AG09319 (cell line): Measurements from ENCODE around the gene SERPIND1.
"Not testable (repeated sequence)": the region's sequence is repeated elsewhere in the genome, so short reads cannot be mapped to it uniquely, and the experiment has no call there.

Source experiments
- DNase-seq: peaks from one replicate; pipeline ENCODE4 v3.0.0-alpha.2; 2010; ENCODE audit warnings: low read depth; ENCODE audit errors: extremely low read depth
- TF ChIP-seq, protein P1 (sequence below): IDR thresholded peaks from 2 replicates; pipeline ENCODE4 v1.5.1; 2011; ENCODE audit warnings: low read depth, mild to moderate bottlenecking, inconsistent platforms, low read length, moderate library complexity

The SERPIND1 gene

DNA sequence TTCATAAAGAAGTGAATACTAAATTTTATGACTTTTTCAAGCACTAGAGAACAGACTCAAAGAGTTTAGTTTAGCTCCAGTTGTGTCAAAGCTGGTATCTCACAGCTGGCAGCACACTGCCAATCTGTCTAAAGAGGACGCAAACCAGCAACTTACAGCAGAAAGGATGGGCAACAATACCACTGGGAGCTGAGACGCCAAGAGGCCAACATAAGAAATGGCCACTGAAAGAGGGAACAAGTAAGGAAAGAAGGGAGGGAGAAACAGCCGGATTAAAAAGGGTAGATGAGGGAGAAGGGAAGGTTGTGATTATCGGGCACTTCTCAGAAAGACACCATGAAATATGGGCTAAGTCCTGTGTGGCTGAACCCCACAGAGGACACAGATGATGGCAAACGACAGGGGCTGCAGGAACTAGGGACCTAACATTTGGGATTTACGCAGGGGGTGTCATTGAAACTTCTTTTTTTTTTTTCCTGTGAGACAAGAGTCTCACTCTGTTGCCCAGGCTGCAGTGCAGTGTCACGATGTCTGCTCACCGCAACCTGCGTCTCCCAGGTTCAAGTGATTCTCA, 41.7 kb downstream of the SERPIND1 start:
- TF ChIP-seq, protein P1, sequence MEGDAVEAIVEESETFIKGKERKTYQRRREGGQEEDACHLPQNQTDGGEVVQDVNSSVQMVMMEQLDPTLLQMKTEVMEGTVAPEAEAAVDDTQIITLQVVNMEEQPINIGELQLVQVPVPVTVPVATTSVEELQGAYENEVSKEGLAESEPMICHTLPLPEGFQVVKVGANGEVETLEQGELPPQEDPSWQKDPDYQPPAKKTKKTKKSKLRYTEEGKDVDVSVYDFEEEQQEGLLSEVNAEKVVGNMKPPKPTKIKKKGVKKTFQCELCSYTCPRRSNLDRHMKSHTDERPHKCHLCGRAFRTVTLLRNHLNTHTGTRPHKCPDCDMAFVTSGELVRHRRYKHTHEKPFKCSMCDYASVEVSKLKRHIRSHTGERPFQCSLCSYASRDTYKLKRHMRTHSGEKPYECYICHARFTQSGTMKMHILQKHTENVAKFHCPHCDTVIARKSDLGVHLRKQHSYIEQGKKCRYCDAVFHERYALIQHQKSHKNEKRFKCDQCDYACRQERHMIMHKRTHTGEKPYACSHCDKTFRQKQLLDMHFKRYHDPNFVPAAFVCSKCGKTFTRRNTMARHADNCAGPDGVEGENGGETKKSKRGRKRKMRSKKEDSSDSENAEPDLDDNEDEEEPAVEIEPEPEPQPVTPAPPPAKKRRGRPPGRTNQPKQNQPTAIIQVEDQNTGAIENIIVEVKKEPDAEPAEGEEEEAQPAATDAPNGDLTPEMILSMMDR: no peak
- no peak for DNase-seq

DNA sequence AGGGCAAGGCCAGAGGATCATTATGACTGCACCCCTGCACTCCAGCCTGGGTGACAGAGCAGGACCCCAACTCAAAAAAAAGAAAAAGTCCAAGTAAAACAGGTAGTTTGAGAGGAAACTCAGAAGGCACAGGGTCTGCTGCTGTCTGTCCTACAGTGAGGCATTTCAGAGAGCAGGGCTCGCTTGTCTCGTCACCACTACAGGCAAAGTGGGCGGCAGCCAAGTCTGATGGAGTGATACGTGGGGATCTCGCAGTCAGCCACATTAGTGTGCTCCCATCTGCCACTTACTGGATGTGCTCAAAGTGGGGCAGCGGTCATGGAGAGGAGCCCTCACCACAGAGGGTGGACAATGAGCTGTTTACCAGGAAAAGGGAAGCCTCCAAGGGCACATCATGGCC, 42.6 kb downstream of the SERPIND1 start:
- no peak for DNase-seq
- TF ChIP-seq, protein P1: no peak

DNA sequence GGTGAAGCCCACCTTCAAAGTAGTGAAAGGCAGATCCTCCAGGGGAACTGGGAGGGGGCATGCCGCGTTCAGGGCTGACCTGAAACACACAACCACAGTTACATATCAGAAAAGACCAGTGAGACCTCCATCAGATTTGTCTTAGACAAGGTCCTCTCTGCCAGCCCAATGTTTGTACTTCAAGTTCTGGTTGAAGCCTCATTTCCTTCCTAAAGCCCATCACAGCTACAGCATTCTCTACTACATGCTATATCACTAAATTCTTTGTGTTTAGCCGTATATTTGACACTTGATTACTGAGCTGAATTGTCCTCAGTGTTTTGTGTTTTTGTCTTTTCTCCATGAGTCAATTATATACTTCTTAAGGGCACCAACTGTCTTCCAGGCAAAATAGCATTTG, 44.6 kb downstream of the SERPIND1 start:
- TF ChIP-seq, protein P1: no peak
- DNase-seq: no peak

DNA sequence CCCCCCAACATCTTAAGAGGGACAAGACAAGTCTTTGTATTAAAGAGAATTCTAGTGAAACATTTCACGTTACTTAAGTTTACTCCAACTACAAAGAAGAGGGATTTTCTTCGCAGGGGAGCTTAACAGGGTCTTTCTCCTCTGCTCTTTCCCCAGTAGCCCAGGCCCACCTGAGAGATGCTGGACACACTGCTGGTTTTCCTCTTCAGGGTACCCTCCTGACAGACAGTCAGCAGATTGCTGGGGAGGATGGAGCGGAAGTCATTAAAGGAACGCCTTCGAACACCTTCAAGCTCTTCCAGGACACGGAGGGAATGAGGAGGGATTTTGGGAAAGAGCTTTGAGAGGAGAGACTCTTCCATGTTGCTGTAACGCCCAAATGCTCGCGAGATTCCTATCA, 45.6 kb downstream of the SERPIND1 start:
- no peak for DNase-seq
- TF ChIP-seq, protein P1: no peak

DNA sequence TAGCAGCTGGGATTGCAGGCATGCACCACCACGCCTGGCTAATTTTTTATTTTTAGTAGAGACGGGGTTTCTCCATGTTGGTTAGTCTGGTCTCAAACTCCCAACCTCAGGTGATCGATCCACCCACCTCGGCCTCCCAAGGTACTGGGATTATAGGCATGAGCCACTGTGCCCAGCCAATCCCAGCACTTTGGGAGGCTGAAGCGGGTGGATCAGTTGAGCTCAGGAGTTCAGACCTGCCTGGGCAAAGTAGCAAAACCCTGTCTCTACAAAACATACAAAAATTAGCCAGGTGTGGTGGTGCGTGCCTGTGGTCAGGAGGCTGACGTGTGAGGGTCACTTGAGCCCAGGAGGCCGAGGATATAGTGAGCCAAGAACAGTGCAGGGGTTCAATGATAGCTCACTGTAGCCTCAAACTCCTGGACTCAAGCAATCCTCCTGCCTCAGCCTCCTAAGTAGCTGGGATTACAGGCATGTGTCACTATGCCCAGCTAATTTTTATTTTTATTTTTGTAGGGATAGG, 47.9 kb downstream of the SERPIND1 start:
- not testable (repeated sequence) for DNase-seq

DNA sequence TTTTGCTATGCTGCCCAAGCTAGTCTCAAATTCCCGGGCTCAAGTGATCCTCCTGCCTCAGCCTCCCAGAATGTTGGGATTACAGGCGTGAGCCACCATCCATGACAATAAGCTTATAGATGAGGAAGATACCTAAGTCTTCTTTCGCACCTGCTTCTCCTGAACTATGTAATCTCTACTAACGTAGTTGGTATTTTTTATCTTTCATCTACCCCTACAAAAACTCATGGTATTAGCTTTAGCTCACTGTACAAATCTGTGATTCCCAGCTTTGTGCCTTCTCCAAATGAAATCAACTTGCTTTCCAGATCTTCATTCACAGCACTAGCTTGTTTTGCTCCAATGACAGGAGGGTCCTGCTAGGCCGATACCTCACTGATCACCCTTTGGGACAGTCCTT, 48.3 kb downstream of the SERPIND1 start:
- TF ChIP-seq, protein P1: no peak
- DNase-seq: no peak

DNA sequence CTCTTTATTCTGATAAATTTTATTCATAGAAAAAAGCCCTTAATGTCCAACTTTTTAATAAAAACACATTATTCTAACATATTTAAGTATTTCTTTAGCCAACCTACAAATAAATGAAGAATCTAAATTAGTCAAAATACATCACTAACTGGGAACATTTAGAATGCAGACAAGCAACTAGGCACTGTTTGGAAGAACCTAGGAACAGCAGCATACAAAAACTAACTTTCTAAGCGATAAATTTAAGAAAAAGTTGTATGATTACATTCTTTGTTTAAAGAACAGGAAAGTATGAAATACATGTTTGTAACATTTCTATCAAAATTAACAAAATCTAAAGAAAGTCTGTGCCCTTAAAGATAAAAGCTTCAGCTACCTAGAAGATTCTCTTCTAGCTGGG, 49.4 kb downstream of the SERPIND1 start:
- DNase-seq: no peak
- TF ChIP-seq, protein P1: no peak

DNA sequence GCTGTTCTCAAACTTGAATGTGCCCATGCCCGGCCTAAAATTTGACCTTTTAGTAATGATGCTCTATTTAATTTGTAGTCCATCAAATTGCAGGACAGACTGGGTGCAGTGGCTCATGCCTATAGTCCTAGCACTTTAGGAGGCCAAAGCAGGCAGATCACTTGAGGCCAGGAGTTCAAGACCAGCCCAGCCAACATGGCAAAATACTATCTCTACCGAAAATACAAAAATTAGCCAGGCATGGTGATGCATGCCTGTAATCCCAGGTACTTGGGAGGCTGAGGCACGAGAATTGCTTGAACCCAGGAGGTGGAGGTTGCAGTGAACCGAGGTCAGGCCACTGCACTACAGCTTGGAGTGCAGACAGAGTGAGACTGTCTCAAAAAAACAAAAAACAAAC, 51.3 kb downstream of the SERPIND1 start:
- DNase-seq: not testable (repeated sequence)
